Esophagus muscularis mucosa (tissue), 4 donors: ENCODE measurements around the gene ZNF22. TPM values are rescaled to one million over a fixed set of nuclear protein-coding genes. Genes with fewer than 3 reads are reported as not detected.

Experiments
- DNase-seq: peaks from one replicate; pipeline ENCODE4 v3.0.0-alpha.2; 2017; ENCODE audit errors: extremely low spot score
- H3K27ac ChIP-seq, 4 donors: fragments of 200-600 bp; sonication (generic); replicated peaks in 1 of 4; 1 replicate in 3 of 4; 2 replicates in 1 of 4; pipeline ENCODE4 v1.5.1; 2016 to 2019; ENCODE audit warnings: mild to moderate bottlenecking in 1 of 4
- H3K27me3 ChIP-seq, 4 donors: fragments of 200-600 bp; sonication (generic); one replicate each; pipeline versions ENCODE4 v1.5.1 to v1.6.0; 2016 to 2019
- H3K36me3 ChIP-seq, 4 donors: fragments of 200-600 bp; sonication (generic); one replicate each; pipeline ENCODE4 v1.5.1; 2016 to 2019
- H3K4me1 ChIP-seq, 4 donors: fragments of 200-600 bp; sonication (generic); one replicate each; pipeline ENCODE4 v1.5.1; 2016 to 2019
- H3K4me3 ChIP-seq, 4 donors: fragments of 200-600 bp; sonication (generic); 1 replicate in 2 of 4; 2 replicates in 2 of 4; pipeline ENCODE4 v1.5.1; 2016 to 2019; ENCODE audit warnings: mild to moderate bottlenecking in 4 of 4, moderate library complexity in 1 of 4
- H3K9me3 ChIP-seq, 4 donors: fragments of 200-600 bp; sonication (generic); 1 replicate in 3 of 4; 2 replicates in 1 of 4; pipeline ENCODE4 v1.5.1; 2016 to 2019
- CTCF ChIP-seq, 3 experiments: fragments of 200-600 bp in 2 of 3; fragments of 450-650 bp in 1 of 3; sonication (generic) in 2 of 3; IDR thresholded peaks; one replicate each; pipeline ENCODE4 v1.5.1; 2017 to 2019; ENCODE audit warnings: antibody characterized with exemption in 3 of 3, mild to moderate bottlenecking in 2 of 3, moderate library complexity in 1 of 3
- EP300 ChIP-seq: sonication (generic); formaldehyde crosslinking; IDR thresholded peaks from one replicate; pipeline ENCODE4 v1.6.1; 2017; ENCODE audit warnings: antibody characterized with exemption
- POLR2A ChIP-seq: fragments of 450-650 bp; IDR thresholded peaks from one replicate; pipeline ENCODE4 v1.6.1; 2017; ENCODE audit warnings: antibody characterized with exemption, moderate library complexity, mild to moderate bottlenecking, low read depth
- POLR2AphosphoS5 ChIP-seq, 2 donors: sonication (generic); formaldehyde crosslinking; IDR thresholded peaks; one replicate each; pipeline ENCODE4 v1.6.1; 2017; ENCODE audit warnings: antibody characterized with exemption in 2 of 2
- WGBS: methylation state at CpG from one replicate; pipeline ENCODE4 v1.1.5; 2018; 5-methylcytosine and 5-hydroxymethylcytosine counted together
- intact Hi-C: fragments of 100-400 bp; cut with DNase I; formaldehyde crosslinking; loops from one replicate; pipeline ENCODE4 v1.15.1; 2023
- total RNA-seq, 4 donors: library from RNA; depleted of rRNA; stranded (reverse); fragments of >200 nt; gene quantifications; one replicate each; pipeline versions ENCODE4 v1.1.0 to v1.2.1, GENCODE V29; 2016

ZNF22 gene
- 10 to 100 TPM; 17.5 to 24.4 (median 19.5) TPM for total RNA-seq

GRCh38 chr10:45000752-45001380 lies at the start of gene ZNF22:
Gene ZNF22 (plus strand): TSS chr10:45000923. CDS start chr10:45003369, 2,446 bp downstream.
- intact Hi-C loops = loop anchor here (10.0 kb wide), 1 partner anchor 594 kb away; no protein-coding TSS in a partner anchor
- peak; percentile 92 for DNase-seq
- WGBS = no CpG with 5 or more reads among the region's 79 CpGs

GRCh38 chr10:44951576-44952226 lies 49.0 kb upstream of the ZNF22 start:
- Histone ChIP-seq H3K36me3 (peaks cover 0 to 22% (median 4%) of the 10 kb centered on the region in 4 donors), H3K4me3 (no peak overlapping the region), H3K27ac (no peak overlapping the region), H3K9me3 (no peaks in the 10 kb centered on the region), H3K4me1 (peaks cover 10 to 63% (median 23%) of the 10 kb centered on the region in 4 donors), H3K27me3 (no peaks in the 10 kb centered on the region)
- TF ChIP-seq POLR2A (no peak), CTCF (IDR thresholded peaks at IDR 0.05) (no peak), EP300 (no peak), POLR2AphosphoS5 (IDR thresholded peaks at IDR 0.05) (no peak)
- 84% methylated on average over 7 of the region's 7 CpGs for WGBS
- intact Hi-C loops = no loop called here
- no peak for DNase-seq

More at GRCh38 chr10:45000752-45001380, at the start of gene ZNF22:
- H3K36me3 ChIP-seq = peaks cover 9 to 28% (median 15%) of the 10 kb centered on the region in 4 donors
- H3K4me3 ChIP-seq = peak within 1 kb of the TSS; percentile 66 to 69 (median 68)
- peak within 1 kb of the TSS; percentile 90 to 95 (median 92) for H3K27ac ChIP-seq
- H3K27me3 ChIP-seq = no peaks in the 10 kb centered on the region
- H3K9me3 ChIP-seq = no peaks in the 10 kb centered on the region
- H3K4me1 ChIP-seq = peaks cover 58 to 69% (median 66%) of the 10 kb centered on the region in 4 donors
- peak in 1 of 3 experiments; percentile 41 for TF ChIP-seq CTCF (IDR thresholded peaks at IDR 0.05)
- peak; percentile 58 to 61 for TF ChIP-seq POLR2AphosphoS5 (IDR thresholded peaks at IDR 0.05)
- TF ChIP-seq POLR2A = no peak
- TF ChIP-seq EP300 = no peak

- Histone ChIP-seq H3K4me3 (no peak overlapping the region), H3K27me3 (no peaks in the 10 kb centered on the region), H3K27ac (peak overlapping the region in 1 of 4 donors; percentile 14), H3K4me1 (peaks cover 15 to 66% (median 32%) of the 10 kb centered on the region in 4 donors), H3K36me3 (peaks cover 0 to 22% (median 4%) of the 10 kb centered on the region in 4 donors), H3K9me3 (no peaks in the 10 kb centered on the region)
- 27% methylated on average over 2 of the region's 2 CpGs for WGBS
- no peak for DNase-seq
- intact Hi-C loops = no loop called here
- TF ChIP-seq EP300 = no peak
- no peak for TF ChIP-seq POLR2A
- TF ChIP-seq POLR2AphosphoS5 (IDR thresholded peaks at IDR 0.05) = no peak
- TF ChIP-seq CTCF (IDR thresholded peaks at IDR 0.05) = no peak
Observed at GRCh38 chr10:44952779-44953231, 47.9 kb upstream of the ZNF22 start.

- Histone ChIP-seq H3K4me3 (no peak overlapping the region), H3K36me3 (peaks cover 0 to 22% (median 4%) of the 10 kb centered on the region in 4 donors), H3K4me1 (peaks cover 26 to 62% (median 43%) of the 10 kb centered on the region in 4 donors), H3K27me3 (no peaks in the 10 kb centered on the region), H3K9me3 (no peaks in the 10 kb centered on the region), H3K27ac (no peak overlapping the region)
- DNase-seq = no peak
- intact Hi-C loops = no loop called here
- TF ChIP-seq POLR2AphosphoS5 (IDR thresholded peaks at IDR 0.05) (no peak), CTCF (IDR thresholded peaks at IDR 0.05) (no peak)
Observed at GRCh38 chr10:44954042-44954441, 46.7 kb upstream of the ZNF22 start.
